AG09319 (cell line): ENCODE data around the gene ACTBL2.

Source experiments
- DNase-seq: peaks from one replicate; pipeline ENCODE4 v3.0.0-alpha.2; 2010; ENCODE audit warnings: low read depth; ENCODE audit errors: extremely low read depth
- TF ChIP-seq, protein P1 (sequence below): IDR thresholded peaks from 2 replicates; pipeline ENCODE4 v1.5.1; 2011; ENCODE audit warnings: low read depth, mild to moderate bottlenecking, inconsistent platforms, low read length, moderate library complexity

Gene ACTBL2

DNA sequence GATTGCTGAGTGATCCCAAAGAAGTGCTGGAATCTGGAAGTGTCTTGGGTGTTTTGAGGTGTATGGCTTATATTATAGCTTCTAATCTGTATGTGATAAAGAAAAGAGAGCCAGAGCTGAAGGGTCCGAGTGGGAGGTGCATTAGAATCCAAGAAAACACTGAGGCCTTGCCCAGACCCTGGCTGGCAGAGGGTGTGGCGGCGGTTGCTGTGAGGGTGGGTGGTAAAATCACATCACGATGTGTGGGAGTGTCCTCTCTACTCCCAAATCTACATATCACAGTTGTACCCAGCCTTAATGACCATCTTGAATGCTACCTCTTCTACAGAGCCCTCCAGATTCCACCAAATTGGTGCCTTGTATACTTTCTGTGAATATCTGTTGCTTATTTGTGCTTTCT is 28.9 kb downstream of the ACTBL2 start:
- no peak for DNase-seq
- TF ChIP-seq, protein P1, sequence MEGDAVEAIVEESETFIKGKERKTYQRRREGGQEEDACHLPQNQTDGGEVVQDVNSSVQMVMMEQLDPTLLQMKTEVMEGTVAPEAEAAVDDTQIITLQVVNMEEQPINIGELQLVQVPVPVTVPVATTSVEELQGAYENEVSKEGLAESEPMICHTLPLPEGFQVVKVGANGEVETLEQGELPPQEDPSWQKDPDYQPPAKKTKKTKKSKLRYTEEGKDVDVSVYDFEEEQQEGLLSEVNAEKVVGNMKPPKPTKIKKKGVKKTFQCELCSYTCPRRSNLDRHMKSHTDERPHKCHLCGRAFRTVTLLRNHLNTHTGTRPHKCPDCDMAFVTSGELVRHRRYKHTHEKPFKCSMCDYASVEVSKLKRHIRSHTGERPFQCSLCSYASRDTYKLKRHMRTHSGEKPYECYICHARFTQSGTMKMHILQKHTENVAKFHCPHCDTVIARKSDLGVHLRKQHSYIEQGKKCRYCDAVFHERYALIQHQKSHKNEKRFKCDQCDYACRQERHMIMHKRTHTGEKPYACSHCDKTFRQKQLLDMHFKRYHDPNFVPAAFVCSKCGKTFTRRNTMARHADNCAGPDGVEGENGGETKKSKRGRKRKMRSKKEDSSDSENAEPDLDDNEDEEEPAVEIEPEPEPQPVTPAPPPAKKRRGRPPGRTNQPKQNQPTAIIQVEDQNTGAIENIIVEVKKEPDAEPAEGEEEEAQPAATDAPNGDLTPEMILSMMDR: no peak

DNA sequence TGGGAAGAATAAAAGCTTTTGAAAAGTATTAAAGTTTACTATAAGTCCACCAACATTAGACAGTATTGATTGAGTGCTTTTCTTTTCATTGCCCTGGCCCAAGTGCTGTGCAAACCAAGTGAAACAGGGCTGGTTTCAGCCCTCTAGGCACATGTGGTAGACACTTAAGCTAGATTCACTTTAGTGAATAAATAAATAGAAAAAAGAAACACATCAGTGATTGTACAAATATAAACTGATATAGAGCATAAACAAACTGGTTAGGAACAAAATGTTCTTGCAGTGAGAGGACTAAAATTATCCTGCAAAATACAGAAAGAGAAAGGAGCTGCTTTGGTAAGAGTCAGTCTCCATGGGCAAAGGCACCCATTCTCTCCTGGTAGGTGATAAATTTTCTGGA is 29.7 kb downstream of the ACTBL2 start:
- TF ChIP-seq, protein P1: no peak
- no peak for DNase-seq

DNA sequence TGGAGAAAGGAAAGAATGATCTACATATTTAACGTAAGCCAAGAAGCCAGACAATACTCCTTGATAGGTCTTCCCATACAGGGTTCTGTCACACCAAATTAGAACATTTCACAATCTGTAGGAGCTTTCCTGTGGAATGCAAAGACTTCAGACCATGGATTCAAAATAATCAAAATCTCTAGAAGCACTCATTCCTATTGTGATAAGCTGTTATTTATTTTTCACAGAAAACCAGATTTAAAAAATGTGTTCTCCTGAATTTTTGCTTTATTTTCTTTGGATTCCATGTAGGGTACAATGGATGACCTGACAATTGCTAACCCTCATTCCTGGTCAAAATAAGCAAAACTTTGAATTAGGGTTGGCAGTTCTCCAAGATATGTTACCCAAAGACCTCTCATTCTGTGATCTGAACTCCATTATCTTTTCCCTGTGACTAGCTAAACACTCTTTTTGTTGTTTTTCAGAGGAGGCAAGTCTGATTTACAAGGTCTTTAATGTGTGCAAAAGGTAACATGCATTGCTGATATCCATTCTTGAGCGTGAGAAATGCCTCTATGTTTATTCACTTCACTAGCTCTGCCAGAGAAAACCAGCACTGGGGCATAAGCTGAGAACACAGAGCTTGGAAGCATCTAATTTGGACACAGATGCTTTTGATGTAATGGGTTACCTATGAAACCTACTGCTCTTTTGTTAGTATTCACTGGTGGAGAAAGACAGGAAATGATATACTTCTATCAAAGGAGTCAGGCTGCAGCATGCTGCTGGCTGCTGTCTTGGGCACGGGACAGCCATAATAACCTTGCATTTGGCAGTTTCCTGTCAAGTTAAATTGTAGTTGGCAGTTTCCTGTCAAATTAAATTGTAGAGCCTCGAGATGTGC is 31.4 kb downstream of the ACTBL2 start:
- peak; percentile 28 for DNase-seq
- TF ChIP-seq, protein P1: no peak

DNA sequence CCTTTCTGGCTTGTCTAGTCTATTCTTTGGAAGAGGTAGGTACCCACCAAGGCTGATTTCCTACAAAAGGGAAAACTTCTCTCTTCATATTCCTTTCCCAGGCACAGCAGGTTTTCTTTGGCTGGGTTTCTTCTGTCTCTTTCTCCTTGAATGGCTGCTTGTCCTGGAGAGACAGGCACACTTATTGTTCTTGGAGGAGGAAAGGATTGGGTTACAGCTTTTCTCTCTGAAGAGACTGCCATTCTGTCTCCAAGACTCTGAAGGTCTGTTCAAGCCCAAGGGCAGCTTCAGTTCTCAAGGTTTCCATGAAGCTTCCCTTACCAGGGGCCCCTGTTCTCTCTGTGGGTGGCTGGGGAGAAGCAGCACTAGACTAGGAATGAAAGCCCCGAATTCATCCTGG is 33.9 kb downstream of the ACTBL2 start:
- TF ChIP-seq, protein P1: no peak
- no peak for DNase-seq

DNA sequence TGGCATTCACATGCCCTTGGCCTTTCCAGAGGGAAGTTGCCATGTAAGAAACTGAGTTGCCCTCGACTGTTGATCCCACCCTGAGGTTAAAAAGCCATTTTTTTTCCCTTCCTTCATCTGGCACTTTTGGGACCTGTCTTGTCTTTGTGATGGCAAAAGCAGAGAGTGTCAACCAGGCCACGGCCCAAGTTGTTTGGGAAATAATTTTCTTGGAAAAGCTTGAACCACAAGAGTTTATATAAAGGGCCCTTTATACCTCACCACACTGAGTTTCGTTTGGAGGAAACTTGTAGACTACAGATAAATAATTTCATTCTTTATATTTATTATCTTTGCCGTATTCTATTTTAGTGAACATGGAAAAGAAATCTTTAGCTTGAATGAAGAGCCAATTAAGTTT is 34.3 kb downstream of the ACTBL2 start:
- no peak for DNase-seq
- TF ChIP-seq, protein P1: no peak

DNA sequence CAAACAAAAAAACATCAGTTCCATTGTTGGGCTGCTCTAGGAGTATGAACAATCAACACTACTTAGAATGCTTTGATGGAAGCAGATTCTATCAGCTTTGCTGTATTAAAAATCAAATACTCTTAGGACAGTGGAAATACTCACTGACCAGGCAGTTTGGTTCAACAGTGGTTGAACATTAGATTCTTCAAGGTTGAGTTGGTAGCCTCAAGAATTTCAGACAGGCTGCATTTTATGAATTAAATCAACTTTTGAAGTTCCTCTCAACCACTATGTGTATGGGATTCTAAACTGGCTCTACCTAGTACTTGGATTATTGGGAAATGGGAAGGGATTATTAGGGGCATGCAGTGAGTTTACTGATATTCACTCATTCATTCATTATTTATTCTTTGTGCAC is 35.0 kb downstream of the ACTBL2 start:
- no peak for DNase-seq
- TF ChIP-seq, protein P1: no peak

DNA sequence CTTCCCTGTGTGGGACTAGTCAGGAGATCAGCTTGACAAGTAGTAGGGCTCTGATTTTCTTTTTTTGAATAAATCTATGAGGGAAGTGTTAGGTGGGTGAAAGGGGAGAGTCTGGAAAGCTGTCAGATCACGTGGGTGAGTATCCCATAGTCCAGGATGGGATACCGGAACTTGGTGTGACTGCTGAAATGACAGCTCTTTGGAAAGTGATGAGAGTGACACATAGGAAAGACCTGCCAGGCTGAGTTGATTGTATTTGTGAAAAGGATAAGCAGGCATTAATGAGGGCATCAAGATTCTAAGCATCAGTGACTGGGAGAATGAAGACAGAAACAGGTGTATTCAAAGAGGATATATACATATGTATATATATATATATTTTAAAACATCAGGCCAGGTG is 35.6 kb downstream of the ACTBL2 start:
- no peak for DNase-seq
- TF ChIP-seq, protein P1: no peak
